Vagina (tissue), 2 donors: ENCODE results near the gene GUCY1A1. TPM values are rescaled to one million over a fixed set of nuclear protein-coding genes. Genes with fewer than 3 reads are reported as not detected.

Source experiments
- DNase-seq, 2 donors: peaks; one replicate each; pipeline ENCODE4 v3.0.0-alpha.2; 2017; ENCODE audit errors: extremely low spot score in 2 of 2
- H3K27ac ChIP-seq: fragments of 200-600 bp; sonication (generic); one replicate; pipeline ENCODE4 v1.5.1; 2019
- H3K27me3 ChIP-seq: fragments of 200-600 bp; sonication (generic); one replicate; pipeline ENCODE4 v1.5.1; 2019
- H3K36me3 ChIP-seq, 2 donors: fragments of 200-600 bp; sonication (generic); one replicate each; pipeline ENCODE4 v1.5.1; 2017 to 2019
- H3K4me1 ChIP-seq: fragments of 200-600 bp; sonication (generic); one replicate; pipeline ENCODE4 v1.5.1; 2019
- H3K4me3 ChIP-seq, 2 donors: fragments of 200-600 bp; sonication (generic); 1 replicate in 1 of 2; 2 replicates in 1 of 2; pipeline ENCODE4 v1.5.1; 2016 to 2019
- H3K9me3 ChIP-seq: fragments of 200-600 bp; sonication (generic); one replicate; pipeline ENCODE4 v1.5.1; 2019
- CTCF ChIP-seq, 3 experiments: fragments of 450-650 bp in 2 of 3; fragments of 200-600 bp in 1 of 3; sonication (generic) in 1 of 3; IDR thresholded peaks; one replicate each; pipeline ENCODE4 v1.5.1; 2017 to 2019; ENCODE audit warnings: antibody characterized with exemption in 3 of 3, mild to moderate bottlenecking in 2 of 3, moderate library complexity in 2 of 3
- POLR2A ChIP-seq, 2 donors: fragments of 450-650 bp; IDR thresholded peaks; one replicate each; pipeline ENCODE4 v1.6.1; 2017; ENCODE audit warnings: antibody characterized with exemption in 2 of 2, mild to moderate bottlenecking in 2 of 2, moderate library complexity in 2 of 2
- POLR2AphosphoS5 ChIP-seq, 2 donors: sonication (generic); formaldehyde crosslinking; IDR thresholded peaks; one replicate each; pipeline ENCODE4 v1.9.0; 2017; ENCODE audit warnings: antibody characterized with exemption in 2 of 2, mild to moderate bottlenecking in 2 of 2, low read depth in 1 of 2; ENCODE audit not compliant: insufficient read depth in 1 of 2
- intact Hi-C: fragments of 100-400 bp; cut with DNase I; formaldehyde crosslinking; loops from one replicate; pipeline ENCODE4 v1.15.1; 2023
- total RNA-seq: library from RNA; depleted of rRNA; stranded (reverse); fragments of >200 nt; gene quantifications from one replicate; pipeline ENCODE4 v1.2.3, GENCODE V29; 2016

The GUCY1A1 gene
- total RNA-seq, 1 donor from 2014 or later, result 21.6 TPM

GRCh38 chr4:155712846-155713245, 46.2 kb downstream of the GUCY1A1 start:
- TF ChIP-seq CTCF (IDR thresholded peaks at IDR 0.05) (no peak), POLR2A (IDR thresholded peaks at IDR 0.05) (no peak), POLR2AphosphoS5 (IDR thresholded peaks at IDR 0.05; ENCODE audit: insufficient read depth in 1 of 2, low read depth in 1 of 2) (no peak)
- H3K9me3 ChIP-seq, result no peaks in the 10 kb centered on the region
- H3K4me1 ChIP-seq, result no peaks in the 10 kb centered on the region
- no peak overlapping the region for H3K27ac ChIP-seq
- peaks cover 0 to 4% of the 10 kb centered on the region in 2 donors for H3K36me3 ChIP-seq
- no peak for DNase-seq
- intact Hi-C loops, result no loop called here
- no peaks in the 10 kb centered on the region for H3K27me3 ChIP-seq
- H3K4me3 ChIP-seq, result no peak overlapping the region

- no peaks in the 10 kb centered on the region for H3K9me3 ChIP-seq
- TF ChIP-seq POLR2AphosphoS5 (IDR thresholded peaks at IDR 0.05; ENCODE audit: insufficient read depth in 1 of 2, low read depth in 1 of 2) (no peak), POLR2A (IDR thresholded peaks at IDR 0.05) (no peak), CTCF (IDR thresholded peaks at IDR 0.05) (no peak)
- H3K36me3 ChIP-seq, result peaks cover 0 to 4% of the 10 kb centered on the region in 2 donors
- no peak overlapping the region for H3K4me3 ChIP-seq
- H3K27me3 ChIP-seq, result no peaks in the 10 kb centered on the region
- intact Hi-C loops, result no loop called here
- H3K4me1 ChIP-seq, result no peaks in the 10 kb centered on the region
- no peak overlapping the region for H3K27ac ChIP-seq
- no peak for DNase-seq
Measured at GRCh38 chr4:155713911-155714310, 47.3 kb downstream of the GUCY1A1 start.

GRCh38 chr4:155722336-155722735, 55.7 kb downstream of the GUCY1A1 start:
- intact Hi-C loops, result no loop called here
- no peak for DNase-seq
- Histone ChIP-seq H3K27ac (no peak overlapping the region), H3K4me1 (no peaks in the 10 kb centered on the region), H3K36me3 (peaks cover 0 to 4% of the 10 kb centered on the region in 2 donors), H3K9me3 (no peaks in the 10 kb centered on the region), H3K4me3 (no peak overlapping the region), H3K27me3 (no peaks in the 10 kb centered on the region)
- TF ChIP-seq CTCF (IDR thresholded peaks at IDR 0.05) (no peak), POLR2A (IDR thresholded peaks at IDR 0.05) (no peak), POLR2AphosphoS5 (IDR thresholded peaks at IDR 0.05; ENCODE audit: insufficient read depth in 1 of 2, low read depth in 1 of 2) (no peak)

GRCh38 chr4:155722816-155723499, 56.3 kb downstream of the GUCY1A1 start:
- Histone ChIP-seq H3K36me3 (no peaks in the 10 kb centered on the region), H3K4me3 (no peak overlapping the region), H3K9me3 (no peaks in the 10 kb centered on the region), H3K4me1 (no peaks in the 10 kb centered on the region), H3K27ac (no peak overlapping the region), H3K27me3 (no peaks in the 10 kb centered on the region)
- intact Hi-C loops, result no loop called here
- no peak for DNase-seq
- TF ChIP-seq POLR2A (IDR thresholded peaks at IDR 0.05), result no peak
- TF ChIP-seq CTCF (IDR thresholded peaks at IDR 0.05), result no peak
- TF ChIP-seq POLR2AphosphoS5 (IDR thresholded peaks at IDR 0.05; ENCODE audit: insufficient read depth in 1 of 2, low read depth in 1 of 2), result no peak

GRCh38 chr4:155724731-155725130, 58.1 kb downstream of the GUCY1A1 start:
- H3K4me1 ChIP-seq, result no peaks in the 10 kb centered on the region
- H3K9me3 ChIP-seq, result no peaks in the 10 kb centered on the region
- DNase-seq, result no peak
- no peak overlapping the region for H3K27ac ChIP-seq
- intact Hi-C loops, result no loop called here
- TF ChIP-seq POLR2A (IDR thresholded peaks at IDR 0.05), result no peak
- no peak for TF ChIP-seq POLR2AphosphoS5 (IDR thresholded peaks at IDR 0.05; ENCODE audit: insufficient read depth in 1 of 2, low read depth in 1 of 2)
- TF ChIP-seq CTCF (IDR thresholded peaks at IDR 0.05), result no peak
- H3K36me3 ChIP-seq, result no peaks in the 10 kb centered on the region
- no peaks in the 10 kb centered on the region for H3K27me3 ChIP-seq
- no peak overlapping the region for H3K4me3 ChIP-seq
